Mammary epithelial cell (primary cell): ENCODE data around the gene ACSS1.

Experiments used
- EZH2 ChIP-seq: IDR thresholded peaks from 2 replicates; pipeline ENCODE4 v1.6.1; 2012; ENCODE audit warnings: low read length, inconsistent platforms, borderline replicate concordance
- TF ChIP-seq, protein P1 (sequence below), 2 donors: IDR thresholded peaks in 1 of 2; conservative IDR thresholded peaks in 1 of 2; 2 replicates each; pipeline ENCODE4 v1.5.1; 2011 to 2012; ENCODE audit warnings: inconsistent platforms in 2 of 2, low read length in 2 of 2, mild to moderate bottlenecking in 2 of 2, control low read depth in 1 of 2, low read depth in 1 of 2; ENCODE audit not compliant: insufficient read depth in 1 of 2; ENCODE audit errors: extremely low read depth in 1 of 2

DNA sequence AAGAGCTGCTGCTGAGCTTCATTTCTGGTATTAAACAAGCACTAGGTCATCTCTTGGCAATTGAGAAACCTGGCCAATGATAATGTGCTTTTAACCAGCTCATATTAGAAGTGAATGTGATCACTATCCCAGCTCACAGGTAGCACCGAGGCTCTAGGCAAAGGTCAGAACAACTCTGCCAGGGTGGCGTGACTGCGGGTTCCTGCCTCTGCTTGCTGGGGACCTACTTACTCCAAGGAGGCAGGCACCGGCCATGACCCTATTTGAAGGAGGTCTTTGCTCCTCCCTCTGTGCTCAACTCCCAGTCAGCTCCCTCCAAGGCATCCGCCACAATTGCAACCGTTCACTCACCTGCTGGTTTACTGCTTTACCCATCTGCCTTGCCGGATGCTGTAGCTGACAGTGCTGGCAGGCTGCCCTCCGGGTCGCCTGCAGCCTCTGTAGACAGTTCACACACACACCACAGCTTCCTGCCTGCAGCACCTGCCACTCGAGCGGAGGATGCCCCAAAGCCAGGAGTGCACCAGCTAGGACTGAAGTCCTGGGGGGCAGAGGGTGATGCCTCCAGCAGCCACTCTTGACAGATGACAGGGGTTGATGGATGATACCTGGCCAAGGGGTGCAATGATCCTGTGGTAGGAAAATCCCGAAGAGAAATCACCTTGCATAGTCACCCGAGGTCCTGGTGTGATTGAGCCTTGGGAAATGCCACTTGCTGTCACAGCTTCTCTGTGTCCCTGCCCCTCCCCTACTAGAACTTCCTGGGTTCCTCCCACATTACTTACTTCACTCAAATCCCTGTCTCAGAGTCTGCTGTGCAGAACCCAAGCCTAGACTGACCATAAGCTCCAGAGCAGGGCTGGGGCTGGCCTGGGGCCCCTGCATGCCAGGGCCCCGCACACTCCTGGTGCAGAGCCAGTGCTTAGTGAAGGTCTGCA is 32.8 kb upstream of the ACSS1 start:
- TF ChIP-seq, protein P1, sequence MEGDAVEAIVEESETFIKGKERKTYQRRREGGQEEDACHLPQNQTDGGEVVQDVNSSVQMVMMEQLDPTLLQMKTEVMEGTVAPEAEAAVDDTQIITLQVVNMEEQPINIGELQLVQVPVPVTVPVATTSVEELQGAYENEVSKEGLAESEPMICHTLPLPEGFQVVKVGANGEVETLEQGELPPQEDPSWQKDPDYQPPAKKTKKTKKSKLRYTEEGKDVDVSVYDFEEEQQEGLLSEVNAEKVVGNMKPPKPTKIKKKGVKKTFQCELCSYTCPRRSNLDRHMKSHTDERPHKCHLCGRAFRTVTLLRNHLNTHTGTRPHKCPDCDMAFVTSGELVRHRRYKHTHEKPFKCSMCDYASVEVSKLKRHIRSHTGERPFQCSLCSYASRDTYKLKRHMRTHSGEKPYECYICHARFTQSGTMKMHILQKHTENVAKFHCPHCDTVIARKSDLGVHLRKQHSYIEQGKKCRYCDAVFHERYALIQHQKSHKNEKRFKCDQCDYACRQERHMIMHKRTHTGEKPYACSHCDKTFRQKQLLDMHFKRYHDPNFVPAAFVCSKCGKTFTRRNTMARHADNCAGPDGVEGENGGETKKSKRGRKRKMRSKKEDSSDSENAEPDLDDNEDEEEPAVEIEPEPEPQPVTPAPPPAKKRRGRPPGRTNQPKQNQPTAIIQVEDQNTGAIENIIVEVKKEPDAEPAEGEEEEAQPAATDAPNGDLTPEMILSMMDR (conservative IDR thresholded peaks at IDR 0.05 in 1 of 2, IDR thresholded peaks at IDR 0.05 in 1 of 2; ENCODE audit: extremely low read depth in 1 of 2, insufficient read depth in 1 of 2, low read depth in 1 of 2, low read length in 2 of 2), result no peak
- no peak for TF ChIP-seq EZH2
